Keratinocyte (primary cell): ENCODE data around the gene MAP3K4. TPM values are rescaled to one million over a fixed set of nuclear protein-coding genes. Genes with fewer than 3 reads are reported as not detected.

ENCODE experiments used
- DNase-seq: peaks from one replicate; pipeline ENCODE4 v3.0.0-alpha.2; 2011; ENCODE audit warnings: low read depth, missing footprints, low spot score
- FAIRE-seq: peaks from 2 replicates; lab custom pipeline; 2011; peaks lifted over from hg19 to GRCh38; lab: Jason Lieb, UNC
- H2AFZ ChIP-seq: 2 replicates; pipeline ENCODE4 v1.6.0; 2012; ENCODE audit warnings: low read length, control low read depth, inconsistent platforms; ENCODE audit not compliant: control insufficient read depth
- H3K27ac ChIP-seq: 2 replicates; pipeline ENCODE4 v1.5.1; 2011; ENCODE audit warnings: low read length; ENCODE audit not compliant: control insufficient read depth, insufficient read depth
- H3K27me3 ChIP-seq: 3 replicates; pipeline ENCODE4 v1.6.0; 2011; ENCODE audit warnings: low read length; ENCODE audit not compliant: control insufficient read depth, insufficient read depth; ENCODE audit errors: extremely low read depth
- H3K36me3 ChIP-seq, 2 experiments: 2 replicates in 1 of 2; 3 replicates in 1 of 2; pipeline ENCODE4 v1.5.1; 2011; ENCODE audit warnings: low read length in 2 of 2, mild to moderate bottlenecking in 1 of 2; ENCODE audit not compliant: control insufficient read depth in 2 of 2, insufficient read depth in 2 of 2; ENCODE audit errors: extremely low read depth in 1 of 2
- H3K4me1 ChIP-seq: 3 replicates; pipeline ENCODE4 v1.5.1; 2011; ENCODE audit warnings: low read length; ENCODE audit not compliant: control insufficient read depth, insufficient read depth; ENCODE audit errors: extremely low read depth
- H3K4me2 ChIP-seq: 3 replicates; pipeline ENCODE4 v1.6.0; 2011; ENCODE audit warnings: low read depth, low read length; ENCODE audit not compliant: control insufficient read depth, insufficient read depth; ENCODE audit errors: extremely low read depth
- H3K4me3 ChIP-seq, 3 experiments: fragments of 200-600 bp in 1 of 3; sonication (generic) in 1 of 3; 2 replicates in 2 of 3; 3 replicates in 1 of 3; pipeline ENCODE4 v1.5.1; 2011 to 2016; ENCODE audit warnings: low read length in 3 of 3, mild to moderate bottlenecking in 3 of 3, control low read depth in 2 of 3, inconsistent platforms in 1 of 3, low read depth in 1 of 3, mixed read lengths in 1 of 3, mixed run types in 1 of 3, moderate library complexity in 1 of 3; ENCODE audit not compliant: control insufficient read depth in 2 of 3, insufficient read depth in 2 of 3; ENCODE audit errors: extremely low read depth in 1 of 3
- H3K79me2 ChIP-seq: 2 replicates; pipeline ENCODE4 v1.6.0; 2012; ENCODE audit warnings: low read length; ENCODE audit not compliant: control insufficient read depth, insufficient read depth
- H3K9ac ChIP-seq: 3 replicates; pipeline ENCODE4 v1.6.0; 2011; ENCODE audit warnings: low read length; ENCODE audit not compliant: control insufficient read depth, insufficient read depth; ENCODE audit errors: extremely low read depth
- H3K9me1 ChIP-seq: 3 replicates; pipeline ENCODE4 v1.6.0; 2011; ENCODE audit warnings: low read length; ENCODE audit not compliant: control insufficient read depth, insufficient read depth; ENCODE audit errors: extremely low read depth
- H3K9me3 ChIP-seq: 2 replicates; pipeline ENCODE4 v1.5.1; 2012; ENCODE audit warnings: low read depth, low read length; ENCODE audit not compliant: control insufficient read depth
- H4K20me1 ChIP-seq: 3 replicates; pipeline ENCODE4 v1.6.0; 2011; ENCODE audit warnings: low read length; ENCODE audit not compliant: control insufficient read depth, insufficient read depth; ENCODE audit errors: extremely low read depth
- CTCF ChIP-seq, 3 experiments: IDR thresholded peaks in 1 of 3; conservative IDR thresholded peaks in 1 of 3; optimal IDR thresholded peaks in 1 of 3; 2 replicates in 2 of 3; 3 replicates in 1 of 3; pipeline versions ENCODE3 to v1.5.1; 2011; ENCODE audit warnings: low read length in 3 of 3, mild to moderate bottlenecking in 3 of 3, moderate library complexity in 2 of 3, control low read depth in 1 of 3, inconsistent platforms in 1 of 3; ENCODE audit not compliant: insufficient read depth in 2 of 3; ENCODE audit errors: extremely low read depth in 1 of 3
- EZH2 ChIP-seq: IDR thresholded peaks from one replicate; pipeline ENCODE4 v1.6.1; 2012; ENCODE audit warnings: inconsistent platforms, mild to moderate bottlenecking, low read length, moderate library complexity
- dilution Hi-C: fragments of 300-500 bp; cut with MboI; formaldehyde crosslinking; loops from one replicate; pipeline ENCODE4 v1.7.0; 2020; ENCODE audit warnings: low sequenced_read_pairs; ENCODE audit not compliant: extremely low pct_ligation_motif_present
- polyA plus RNA-seq, 5 experiments: library from polyadenylated mRNA; depleted of rRNA in 3 of 5; stranded (reverse) in 3 of 5; stranded (forward) in 1 of 5; unstranded in 1 of 5; fragments of >200 nt; gene quantifications; 1 replicate in 1 of 5; 2 replicates in 3 of 5; 3 replicates in 1 of 5; pipeline versions ENCODE4 v1.2.1 to v1.2.3, GENCODE V29; 2011 to 2012; ENCODE audit warnings: missing spikeins in 2 of 5, low read depth in 1 of 5, low replicate concordance in 1 of 5

The MAP3K4 gene
- polyA plus RNA-seq, 1 donor (not counting 4 experiments of a cell fraction or from before 2014, with no cell fraction given), result 12.8 TPM

- FAIRE-seq (no peak), DNase-seq (peak; percentile 28)
- H4K20me1 ChIP-seq, result no peaks in the 10 kb centered on the region
- peak overlapping the region; percentile 32 for H3K4me2 ChIP-seq
- H3K4me1 ChIP-seq, result peaks cover 14% of the 10 kb centered on the region
- no peak overlapping the region for H3K4me3 ChIP-seq
- no peak overlapping the region for H2AFZ ChIP-seq
- no peak for TF ChIP-seq EZH2
- TF ChIP-seq CTCF (optimal IDR thresholded peaks at IDR 0.05 in 1 of 3, IDR thresholded peaks at IDR 0.05 in 1 of 3, conservative IDR thresholded peaks at IDR 0.05 in 1 of 3; ENCODE audit: extremely low read depth in 1 of 3, insufficient read depth in 2 of 3, low read length in 3 of 3), result no peak
- no peaks in the 10 kb centered on the region for H3K9me3 ChIP-seq
- H3K9ac ChIP-seq, result peak overlapping the region; percentile 22
- dilution Hi-C loops, result no loop called here
- peak overlapping the region; percentile 71 for H3K27ac ChIP-seq
- H3K79me2 ChIP-seq, result no peaks in the 10 kb centered on the region
- no peaks in the 10 kb centered on the region for H3K27me3 ChIP-seq
- no peaks in the 10 kb centered on the region for H3K9me1 ChIP-seq
- peaks cover 15 to 41% of the 10 kb centered on the region in 2 experiments for H3K36me3 ChIP-seq
These were observed 113.8 kb downstream of the MAP3K4 start for GRCh38 chr6:161105408-161105807.

- H3K9me1 ChIP-seq, result no peaks in the 10 kb centered on the region
- H3K9ac ChIP-seq, result no peak overlapping the region
- H3K36me3 ChIP-seq, result peaks cover 22 to 48% of the 10 kb centered on the region in 2 experiments
- TF ChIP-seq CTCF (optimal IDR thresholded peaks at IDR 0.05 in 1 of 3, IDR thresholded peaks at IDR 0.05 in 1 of 3, conservative IDR thresholded peaks at IDR 0.05 in 1 of 3; ENCODE audit: extremely low read depth in 1 of 3, insufficient read depth in 2 of 3, low read length in 3 of 3) (no peak), EZH2 (no peak)
- H4K20me1 ChIP-seq, result no peaks in the 10 kb centered on the region
- H3K27me3 ChIP-seq, result no peaks in the 10 kb centered on the region
- H3K4me3 ChIP-seq, result no peak overlapping the region
- no peak for FAIRE-seq
- no peak overlapping the region for H3K4me2 ChIP-seq
- no peaks in the 10 kb centered on the region for H3K9me3 ChIP-seq
- H3K27ac ChIP-seq, result no peak overlapping the region
- dilution Hi-C loops, result no loop called here
- H2AFZ ChIP-seq, result no peak overlapping the region
- peaks cover 14% of the 10 kb centered on the region for H3K4me1 ChIP-seq
- no peak for DNase-seq
- H3K79me2 ChIP-seq, result no peaks in the 10 kb centered on the region
These were observed 116.5 kb downstream of the MAP3K4 start for GRCh38 chr6:161107779-161108730.
